Panc1 (cell line): ENCODE results near the gene CROCC. TPM values are rescaled to one million over a fixed set of nuclear protein-coding genes. Genes with fewer than 3 reads are reported as not detected.

Experiments
- ATAC-seq: fragments of 200-7000 bp; cut with Tn5 transposase; 2 replicates; pipeline ENCODE4 v1.9.1; 2020; ENCODE audit warnings: mild to moderate bottlenecking, moderate library complexity
- BruUV-seq: library from RNA; stranded (reverse); fragments of 400-500 nt; replicated peaks from 2 replicates; lab custom pipeline; 2021; lab: Mats Ljungman, UMichigan
- CTCF ChIA-PET: fragments of 300-600 bp; sonication (Branson Sonifier 250); formaldehyde crosslinking; loops from one replicate; lab custom pipeline; 2022; ENCODE audit warnings: antibody characterized with exemption; lab: Charles Lee
- POLR2A ChIA-PET: fragments of 300-600 bp; sonication (Branson Sonifier 250); formaldehyde crosslinking; loops from one replicate; lab custom pipeline; 2022; ENCODE audit warnings: antibody characterized with exemption; lab: Charles Lee
- DNase-seq: peaks from one replicate; pipeline ENCODE4 v3.0.0-alpha.2; 2010; ENCODE audit warnings: low read depth, low spot score
- H3K27ac ChIP-seq: 2 replicates; pipeline ENCODE4 v1.5.1; 2011; ENCODE audit warnings: mild to moderate bottlenecking, low read length, inconsistent platforms
- H3K27me3 ChIP-seq: fragments of 200-500 bp; sonication (Bioruptor generic); 2 replicates; pipeline ENCODE4 v1.6.0; 2014; ENCODE audit warnings: low read length, inconsistent platforms; ENCODE audit not compliant: control insufficient read depth, insufficient read depth
- H3K36me3 ChIP-seq: fragments of 200-500 bp; sonication (Bioruptor generic); 2 replicates; pipeline ENCODE4 v1.5.1; 2014; ENCODE audit warnings: inconsistent platforms, mild to moderate bottlenecking, low read length, moderate library complexity; ENCODE audit not compliant: control insufficient read depth, insufficient read depth
- H3K4me1 ChIP-seq: 2 replicates; pipeline ENCODE4 v1.5.1; 2011; ENCODE audit warnings: inconsistent platforms, mild to moderate bottlenecking, low read length, moderate library complexity; ENCODE audit not compliant: control insufficient read depth, insufficient read depth
- H3K4me3 ChIP-seq, 2 experiments: 2 replicates each; pipeline ENCODE4 v1.5.1; 2011 to 2012; ENCODE audit warnings: low read depth in 2 of 2, low read length in 2 of 2, mild to moderate bottlenecking in 2 of 2, inconsistent platforms in 1 of 2, moderate library complexity in 1 of 2
- H3K9me3 ChIP-seq: fragments of 200-500 bp; sonication (Bioruptor generic); 2 replicates; pipeline ENCODE4 v1.5.1; 2014; ENCODE audit warnings: low read depth, mild to moderate bottlenecking, inconsistent platforms, low read length, moderate library complexity; ENCODE audit not compliant: control insufficient read depth, insufficient read depth
- CTCF ChIP-seq: fragments of 450-650 bp; IDR thresholded peaks from 2 replicates; pipeline ENCODE4 v1.5.1; 2017; ENCODE audit warnings: mild to moderate bottlenecking
- POLR2AphosphoS5 ChIP-seq: IDR thresholded peaks from 2 replicates; pipeline ENCODE4 v1.6.1; 2012; ENCODE audit warnings: mild to moderate bottlenecking, low read depth, low read length, moderate library complexity
- REST ChIP-seq, 2 experiments: IDR thresholded peaks; 2 replicates each; pipeline ENCODE4 v1.6.1; 2011 to 2012; ENCODE audit warnings: low read depth in 2 of 2, control low read depth in 1 of 2, low read length in 1 of 2, mild to moderate bottlenecking in 1 of 2, moderate library complexity in 1 of 2; ENCODE audit not compliant: insufficient read depth in 1 of 2
- SIN3A ChIP-seq: IDR thresholded peaks from 2 replicates; pipeline ENCODE4 v1.6.1; 2012; ENCODE audit warnings: low read depth, mild to moderate bottlenecking, low read length, moderate library complexity, borderline replicate concordance; ENCODE audit not compliant: insufficient read depth
- TCF7L2 ChIP-seq: IDR thresholded peaks from 2 replicates; pipeline ENCODE4 v1.6.1; 2011; ENCODE audit warnings: mild to moderate bottlenecking, low read depth, low read length, inconsistent platforms
- in situ Hi-C: cut with HindIII; loops from 2 replicates; pipeline ENCODE4 v1.10.0; 2016; ENCODE audit warnings: low sequenced_read_pairs, low pct_unique_long_range_greater_than_20kb
- intact Hi-C: fragments of 100-400 bp; cut with micrococcal nuclease; formaldehyde crosslinking; loops from one replicate; pipeline ENCODE4 v1.10.0; 2022; ENCODE audit not compliant: unreplicated experiment
- total RNA-seq: library from RNA; stranded (reverse); gene quantifications from one replicate; pipeline ENCODE4 v1.2.1, GENCODE V29; 2021; ENCODE audit not compliant: unreplicated experiment

Gene CROCC
- total RNA-seq, 1 experiment from 2014 or later = 13.6 TPM

GRCh38 chr1:17014671-17015567 lies 93.2 kb downstream of the CROCC start:
- in situ Hi-C loops = no loop called here
- no peak for ATAC-seq

GRCh38 chr1:17016317-17016661 lies 94.6 kb downstream of the CROCC start:
- TF ChIP-seq CTCF (no peak), TCF7L2 (no peak), SIN3A (no peak), POLR2AphosphoS5 (no peak), REST (IDR thresholded peaks at IDR 0.05; ENCODE audit: insufficient read depth in 1 of 2, low read depth in 2 of 2, low read length in 1 of 2) (no peak)
- BruUV-seq = no TSS peak

More at GRCh38 chr1:17014671-17015567, 93.2 kb downstream of the CROCC start:
- Histone ChIP-seq H3K4me3 (no peak overlapping the region), H3K27me3 (no peaks in the 10 kb centered on the region), H3K27ac (no peak overlapping the region), H3K36me3 (peaks cover 4% of the 10 kb centered on the region), H3K9me3 (no peaks in the 10 kb centered on the region), H3K4me1 (peaks cover 31% of the 10 kb centered on the region)
- no peak for DNase-seq
- TF ChIP-seq REST (IDR thresholded peaks at IDR 0.05; ENCODE audit: insufficient read depth in 1 of 2, low read depth in 2 of 2, low read length in 1 of 2) = no peak
- TF ChIP-seq CTCF = no peak
- TF ChIP-seq SIN3A = no peak
- no peak for TF ChIP-seq TCF7L2
- TF ChIP-seq POLR2AphosphoS5 = no peak
- POLR2A ChIA-PET = no interaction called here
- BruUV-seq = no TSS peak
- intact Hi-C loops = no loop called here
- CTCF ChIA-PET = no interaction called here

More at GRCh38 chr1:17016317-17016661, 94.6 kb downstream of the CROCC start:
- intact Hi-C loops (no loop called here), in situ Hi-C loops (no loop called here)
- Histone ChIP-seq H3K36me3 (peaks cover 8% of the 10 kb centered on the region), H3K4me3 (no peak overlapping the region), H3K4me1 (peaks cover 20% of the 10 kb centered on the region), H3K27me3 (no peaks in the 10 kb centered on the region), H3K27ac (peak overlapping the region; percentile 18; the same call in 1 of the 2 replicates), H3K9me3 (no peaks in the 10 kb centered on the region)
- DNase-seq (no peak), ATAC-seq (no peak)
- ChIA-PET POLR2A (no interaction called here), CTCF (no interaction called here)
